HG03108 (cell line): ENCODE measurements around the gene KLF15.

Experiments used
- ATAC-seq: cut with Tn5 transposase; IDR thresholded peaks from one replicate; pipeline ENCODE4 v1.9.1; 2021; ENCODE audit warnings: moderate library complexity; ENCODE audit not compliant: unreplicated experiment

Gene KLF15

GRCh38 chr3:126364130-126364695 is 7.0 kb upstream of the KLF15 start:
- ATAC-seq, result no peak

GRCh38 chr3:126361211-126361610 is 4.0 kb upstream of the KLF15 start:
- ATAC-seq, result no peak

DNA sequence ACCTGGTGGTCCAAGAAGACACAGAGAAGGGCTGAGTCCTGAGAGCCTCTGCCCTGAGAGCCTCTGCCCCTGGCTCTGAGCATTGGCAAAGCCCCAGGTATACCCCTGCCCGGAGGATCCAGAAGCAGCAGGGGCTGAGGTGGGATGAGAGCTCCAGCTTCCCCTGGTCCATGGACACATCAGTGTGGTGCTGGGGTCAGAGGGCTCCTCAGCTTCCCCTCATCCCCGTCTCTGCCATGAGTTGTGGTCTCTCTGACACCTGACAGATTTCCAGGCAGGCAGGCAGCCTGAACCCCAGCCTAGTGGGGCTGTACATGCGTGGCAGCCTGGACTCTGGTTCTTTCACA is 3.5 kb upstream of the KLF15 start:
- ATAC-seq, result no peak

GRCh38 chr3:126360046-126360713 is 3.0 kb upstream of the KLF15 start:
- no peak for ATAC-seq

DNA sequence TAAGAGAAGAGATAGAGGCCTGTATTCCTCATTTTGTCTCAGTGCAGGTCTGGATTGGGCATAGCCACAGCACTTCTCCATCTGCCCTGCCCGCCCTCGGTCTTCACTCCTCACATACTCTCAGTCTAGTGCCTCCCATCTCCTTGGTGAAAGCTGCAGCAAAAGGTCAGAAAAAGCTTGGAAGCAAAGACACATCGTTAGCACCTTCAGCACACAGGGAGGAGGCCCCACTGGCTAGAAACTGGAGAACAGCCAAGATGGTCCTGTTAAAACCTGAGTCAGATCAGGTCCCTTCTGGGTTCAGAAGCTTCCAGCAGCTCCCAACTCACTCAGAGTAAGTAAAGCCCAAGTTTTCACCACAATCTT is 1.6 kb upstream of the KLF15 start:
- no peak for ATAC-seq

- ATAC-seq, result no peak
These were observed 1.0 kb upstream of the KLF15 start for GRCh38 chr3:126358038-126358815.

DNA sequence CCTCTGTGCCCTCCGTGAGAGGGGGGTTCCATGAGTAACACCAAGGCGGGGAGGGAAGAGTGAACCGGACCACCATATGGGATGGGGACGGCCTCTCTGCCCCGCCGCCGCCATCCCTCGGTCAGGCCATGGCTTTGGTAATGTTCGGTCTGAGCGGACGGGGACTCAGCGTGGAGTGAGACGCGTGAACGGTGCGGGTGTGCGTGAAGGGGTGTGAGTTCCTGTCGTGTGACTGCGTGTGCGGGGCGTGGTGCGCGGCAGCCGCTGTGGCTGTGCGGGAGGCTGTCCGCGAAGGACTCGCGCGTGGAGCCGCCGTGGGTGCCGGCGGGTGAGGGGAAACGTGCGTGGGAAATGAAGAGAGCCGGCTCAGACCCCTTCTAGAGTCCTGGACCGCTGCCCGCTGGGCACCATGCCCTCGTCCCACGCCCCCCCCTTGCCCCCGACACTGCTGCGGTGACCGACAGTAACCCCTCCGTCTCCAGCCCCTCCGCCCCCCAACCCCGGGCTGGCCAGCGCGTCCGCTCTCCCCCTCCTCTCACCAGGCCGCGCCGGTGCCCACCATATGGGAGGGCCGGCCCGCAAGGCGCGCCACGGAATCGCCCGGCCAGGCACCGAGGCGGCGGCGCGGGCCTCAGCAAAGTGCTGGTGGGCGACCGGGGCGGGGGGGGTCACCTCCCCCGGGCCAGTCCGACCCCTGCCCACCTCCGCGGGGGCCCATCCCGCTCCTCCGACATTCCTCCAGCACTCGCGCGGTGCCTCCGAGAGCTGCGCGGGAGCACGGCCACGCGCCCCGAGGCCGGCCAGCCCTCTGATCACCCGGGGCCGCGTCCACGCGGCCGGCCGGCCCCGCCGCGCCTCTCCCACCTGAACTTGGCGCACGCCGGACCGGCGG is 589 bp downstream of the KLF15 start:
- ATAC-seq, result no peak

- no peak for ATAC-seq
These were observed 1.3 kb downstream of the KLF15 start for GRCh38 chr3:126355777-126356372.

DNA sequence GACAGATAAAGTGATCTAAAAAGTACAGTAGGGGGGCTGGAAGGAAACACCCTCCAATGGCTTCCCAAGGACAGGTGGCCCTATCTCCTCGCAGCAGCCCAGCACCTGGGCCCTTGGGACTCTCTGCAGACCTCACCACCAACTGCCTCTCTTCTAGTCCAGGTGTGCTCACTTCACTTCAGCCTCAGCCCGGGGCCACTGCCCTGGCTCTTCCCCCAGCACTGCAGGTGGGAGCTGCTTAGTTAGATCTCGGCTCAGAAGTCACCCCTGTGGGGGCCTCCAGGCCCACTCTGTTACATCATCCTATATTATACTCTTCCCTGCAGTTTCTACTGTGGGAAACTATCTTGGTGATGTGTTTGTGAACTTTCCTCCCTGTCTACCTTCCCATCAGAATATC is 2.0 kb downstream of the KLF15 start:
- no peak for ATAC-seq

- ATAC-seq, result no peak
These were observed 2.4 kb downstream of the KLF15 start for GRCh38 chr3:126354776-126355175.

GRCh38 chr3:126353694-126354321 is 3.4 kb downstream of the KLF15 start:
- no peak for ATAC-seq

- ATAC-seq, result no peak
These were observed 4.4 kb downstream of the KLF15 start for GRCh38 chr3:126352476-126353454.

DNA sequence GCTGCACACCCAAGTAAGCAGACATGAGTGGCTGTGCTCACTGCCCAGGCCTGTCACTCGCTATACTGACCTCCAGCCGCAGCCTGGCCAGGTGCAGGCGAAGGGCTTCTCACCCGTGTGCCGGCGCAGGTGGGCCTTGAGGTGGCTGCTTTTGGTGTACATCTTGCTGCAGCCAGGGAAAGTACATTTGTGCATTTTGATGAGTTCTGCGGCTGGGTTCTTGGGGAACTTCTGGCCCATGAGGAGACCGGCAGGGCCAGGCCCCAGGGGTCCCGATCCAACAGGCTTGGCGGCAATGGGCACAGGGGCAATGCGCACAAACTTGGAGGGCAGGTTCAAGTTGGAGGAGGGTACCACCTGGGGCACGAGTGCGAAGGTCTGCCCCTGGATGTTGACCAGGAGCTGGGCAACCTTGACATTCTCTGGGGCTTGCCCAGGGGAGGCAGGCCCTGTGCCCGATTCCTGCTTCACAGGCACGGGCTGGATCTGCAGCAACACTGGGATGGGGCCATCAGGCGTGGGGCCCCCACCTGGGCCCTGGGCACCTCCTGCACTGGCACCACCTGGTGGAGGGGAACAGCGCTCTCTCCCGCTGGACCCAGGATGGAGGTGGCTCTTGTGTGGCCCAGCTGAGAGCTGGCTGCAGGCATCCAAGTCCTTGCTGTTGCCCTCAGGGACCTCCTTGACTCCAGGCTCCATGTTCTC is 5.3 kb downstream of the KLF15 start:
- ATAC-seq, result no peak

DNA sequence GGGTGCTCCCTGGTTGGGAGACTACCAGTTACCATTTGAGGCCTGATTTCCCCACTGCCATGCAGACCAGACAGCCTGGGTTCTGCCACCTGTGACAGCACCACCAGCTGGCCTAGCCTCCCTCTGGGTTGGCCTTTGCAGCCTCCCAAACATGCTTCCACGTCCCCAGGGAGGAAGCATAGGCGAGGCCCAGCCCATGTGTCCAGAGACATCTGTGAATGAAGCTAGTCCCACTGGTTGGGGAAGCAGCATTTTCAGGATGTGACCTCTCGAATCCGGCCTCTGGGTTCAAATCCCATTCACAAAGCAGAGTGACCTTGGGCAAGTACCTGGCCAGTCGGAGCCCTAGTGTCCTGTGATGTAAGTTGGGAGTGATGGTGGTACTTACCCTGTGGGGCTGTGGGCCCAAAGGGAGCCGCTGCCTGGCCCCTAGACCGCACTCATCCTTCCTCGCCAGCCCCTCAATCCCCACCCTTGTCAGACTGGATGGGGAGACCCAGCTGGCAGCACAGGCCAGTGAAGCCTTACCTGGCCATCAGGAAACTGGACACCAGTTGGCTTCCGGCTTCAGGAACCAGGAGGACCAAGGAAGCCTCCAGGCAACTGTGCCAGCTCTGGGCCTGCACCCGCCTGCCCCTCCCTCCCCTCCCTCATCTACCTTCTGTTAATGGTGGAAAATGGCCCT is 6.0 kb downstream of the KLF15 start:
- no peak for ATAC-seq

DNA sequence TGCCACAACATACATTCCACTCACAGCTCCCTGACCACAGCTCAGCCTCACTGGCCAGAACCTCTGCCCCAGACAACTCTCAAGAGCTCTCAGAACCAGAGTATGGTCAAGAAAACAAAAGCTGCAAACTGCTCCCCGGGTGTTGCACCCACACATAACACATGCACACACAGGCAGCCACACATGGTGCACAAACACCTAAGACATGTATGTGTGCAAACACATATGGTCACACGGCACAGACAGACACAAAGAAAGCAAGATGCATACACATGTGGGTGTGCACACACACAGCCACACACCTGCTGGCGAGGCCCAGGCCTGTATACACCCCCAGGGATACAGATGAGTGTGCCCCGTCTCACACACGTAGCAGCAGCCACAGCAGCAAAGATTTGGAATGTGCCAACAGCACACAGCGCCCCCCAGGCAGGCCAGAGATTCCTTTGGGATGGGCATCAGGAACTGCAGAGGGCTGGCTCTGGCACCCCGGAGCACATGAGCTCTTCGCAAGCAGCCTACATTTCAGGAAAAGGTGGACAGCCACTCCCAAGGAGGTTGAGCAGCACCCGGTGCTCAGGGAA is 6.6 kb downstream of the KLF15 start:
- ATAC-seq, result no peak

DNA sequence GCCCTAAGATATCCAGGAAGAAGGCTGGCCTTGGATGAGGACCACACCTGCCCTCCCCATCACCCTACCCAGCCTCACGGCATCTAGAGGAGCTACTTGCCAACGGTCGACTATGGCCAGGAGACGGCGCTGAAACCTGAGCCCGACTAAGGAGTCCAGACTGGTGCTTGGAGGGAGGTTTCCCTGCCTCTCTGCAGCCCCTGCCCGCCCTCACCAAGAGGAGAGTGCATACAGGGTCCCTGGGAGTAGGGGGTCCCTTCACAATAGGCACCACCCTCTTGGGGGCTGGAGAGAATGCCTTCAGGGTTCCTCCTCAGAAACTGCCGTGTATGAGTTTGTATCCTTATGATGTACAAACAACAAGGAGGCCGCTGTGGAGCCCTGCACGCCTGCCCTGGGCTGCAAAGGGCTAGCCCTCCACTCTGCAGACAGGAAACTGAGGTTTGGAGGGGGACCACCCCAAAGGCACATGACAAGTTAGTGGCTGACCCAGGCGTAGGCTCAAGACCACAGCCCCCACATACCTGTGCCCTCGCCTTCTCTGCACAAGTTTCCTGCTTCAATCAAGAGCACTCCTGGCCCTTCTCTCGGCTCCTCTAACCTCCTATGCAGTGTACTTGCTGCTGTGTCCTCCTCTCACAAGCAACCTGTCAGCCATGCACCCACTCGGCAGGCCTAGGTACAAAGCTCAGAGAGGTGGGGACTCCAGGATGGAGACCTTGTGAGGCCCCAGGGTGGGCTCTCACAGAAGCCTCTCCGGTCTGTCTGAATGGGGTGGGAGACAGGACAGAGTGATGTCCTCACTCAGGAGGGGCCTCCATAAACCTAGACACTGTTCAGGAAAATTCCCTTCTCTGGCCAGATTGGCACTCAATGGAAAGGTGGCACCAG is 7.4 kb downstream of the KLF15 start:
- ATAC-seq, result no peak

- ATAC-seq, result no peak
These were observed 8.1 kb downstream of the KLF15 start for GRCh38 chr3:126349071-126349470.
